HG03520 (cell line): ENCODE results near the gene LRFN3.
"Not testable (repeated sequence)": the region's sequence is repeated elsewhere in the genome, so short reads cannot be mapped to it uniquely, and the experiment has no call there.

Source experiments
- ATAC-seq: cut with Tn5 transposase; IDR thresholded peaks from one replicate; pipeline ENCODE4 v1.9.1; 2021; ENCODE audit warnings: mild to moderate bottlenecking, moderate library complexity; ENCODE audit not compliant: unreplicated experiment

The LRFN3 gene

GRCh38 chr19:35935911-35936737 lies at the start of gene LRFN3:
TSS of gene LRFN3 (plus strand) at chr19:35936374. CDS start at chr19:35939426, 3,052 bp downstream.
- ATAC-seq: no peak

- ATAC-seq: no peak
Observed at GRCh38 chr19:35887197-35887596, 49.0 kb upstream of the LRFN3 start.

- no peak for ATAC-seq
Observed at GRCh38 chr19:35888398-35888797, 47.8 kb upstream of the LRFN3 start.

- no peak for ATAC-seq
Observed at GRCh38 chr19:35889370-35890112, 46.6 kb upstream of the LRFN3 start.

GRCh38 chr19:35890113-35890650 lies 46.0 kb upstream of the LRFN3 start:
- ATAC-seq: no peak

- ATAC-seq: not testable (repeated sequence)
Observed at GRCh38 chr19:35891819-35892218, 44.4 kb upstream of the LRFN3 start.

GRCh38 chr19:35894342-35894741 lies 41.8 kb upstream of the LRFN3 start:
- no peak for ATAC-seq

- ATAC-seq: no peak
Observed at GRCh38 chr19:35895911-35896642, 40.1 kb upstream of the LRFN3 start.

GRCh38 chr19:35896643-35897040 lies 39.5 kb upstream of the LRFN3 start:
- ATAC-seq: no peak

GRCh38 chr19:35897706-35898451 lies 38.3 kb upstream of the LRFN3 start:
- no peak for ATAC-seq

GRCh38 chr19:35898499-35898809 lies 37.7 kb upstream of the LRFN3 start:
- no peak for ATAC-seq

- ATAC-seq: no peak
Observed at GRCh38 chr19:35899547-35900214, 36.5 kb upstream of the LRFN3 start.

GRCh38 chr19:35901055-35901644 lies 35.0 kb upstream of the LRFN3 start:
- no peak for ATAC-seq

GRCh38 chr19:35901854-35902661 lies 34.1 kb upstream of the LRFN3 start, which contains the start of gene HCST:
TSS of gene HCST (plus strand) at chr19:35902529. CDS start at chr19:35902594, 65 bp downstream.
- no peak for ATAC-seq

- no peak for ATAC-seq
Observed at GRCh38 chr19:35902870-35903475, 33.2 kb upstream of the LRFN3 start.

GRCh38 chr19:35903550-35904179 lies 32.5 kb upstream of the LRFN3 start:
- no peak for ATAC-seq

- no peak for ATAC-seq
Observed at GRCh38 chr19:35904311-35905068, 31.7 kb upstream of the LRFN3 start.
